NCI-H82 treated with DMSO at 0.1 percent for 48 hours (cell line): ENCODE measurements around the gene IGFALS.

Experiments used
- DNase-seq: peaks from one replicate; lab custom pipeline; 2025; ENCODE audit not compliant: unreplicated experiment; lab: John Stamatoyannopoulos, UW

Gene IGFALS

DNA sequence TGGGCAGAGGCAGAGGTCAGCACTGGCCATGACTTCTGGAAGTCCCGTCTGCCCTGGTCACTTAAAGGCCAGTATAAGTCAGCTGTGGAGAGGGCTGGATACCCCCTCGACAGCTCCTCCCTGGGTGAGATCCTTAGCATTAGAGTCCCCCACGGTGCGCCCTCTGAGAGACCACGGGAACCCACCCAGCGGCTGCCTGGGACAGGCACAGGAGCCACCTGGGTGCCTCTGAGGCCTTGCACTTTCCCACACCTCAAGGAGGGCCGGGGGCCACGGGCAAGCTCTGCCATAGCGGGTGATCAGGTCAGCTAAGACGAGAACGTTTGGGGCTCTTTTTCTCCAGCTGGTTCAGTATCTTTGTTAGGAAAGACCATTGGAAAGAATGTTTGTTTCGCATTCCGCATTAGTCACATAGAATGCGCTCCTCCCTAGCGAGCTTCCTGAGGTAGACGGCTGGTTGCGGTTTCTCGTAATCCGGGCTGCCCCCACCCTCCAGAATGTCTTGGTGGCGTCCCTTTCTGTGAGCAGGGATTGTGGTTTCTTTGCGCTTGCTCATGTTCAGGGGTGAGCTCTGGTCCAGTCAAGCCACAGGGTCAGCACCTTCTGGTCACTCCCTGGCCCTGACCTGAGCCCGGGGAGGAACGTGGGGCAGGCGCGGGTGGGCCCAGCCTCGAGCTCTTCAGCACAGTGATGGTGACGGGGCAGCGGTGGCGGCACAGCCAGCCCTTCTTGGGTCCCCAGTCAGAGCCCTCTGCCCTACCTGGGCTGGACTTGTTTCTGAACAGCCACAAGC is 47.4 kb downstream of the IGFALS start:
- no peak for DNase-seq

GRCh38 chr16:1745181-1745899 is 48.2 kb downstream of the IGFALS start:
- no peak for DNase-seq

DNA sequence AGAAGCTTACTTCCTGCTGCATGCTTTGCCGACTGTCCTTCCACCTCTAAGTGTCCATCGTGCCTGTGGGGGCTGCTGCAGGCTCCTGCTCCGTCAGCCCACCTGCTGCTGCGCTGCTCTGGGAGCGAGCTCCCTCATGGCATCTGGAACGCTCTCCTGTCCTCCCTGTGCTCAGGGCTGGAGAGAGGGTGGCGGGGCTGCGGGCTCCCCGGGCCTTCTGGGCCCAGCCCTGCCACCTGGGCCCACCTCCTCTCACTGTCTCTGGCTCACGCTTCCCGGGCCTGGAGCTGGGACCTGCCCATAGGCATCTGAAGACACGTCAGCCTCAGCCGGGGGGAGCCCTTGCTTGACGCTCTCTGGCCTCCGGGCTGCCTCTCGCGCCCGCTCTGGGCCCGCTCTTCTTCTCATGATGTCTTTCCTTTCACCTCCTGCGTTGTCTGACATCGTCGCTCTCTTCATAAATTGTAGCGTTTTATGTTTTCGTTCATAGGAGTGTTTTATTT is 49.1 kb downstream of the IGFALS start:
- DNase-seq = no peak

DNA sequence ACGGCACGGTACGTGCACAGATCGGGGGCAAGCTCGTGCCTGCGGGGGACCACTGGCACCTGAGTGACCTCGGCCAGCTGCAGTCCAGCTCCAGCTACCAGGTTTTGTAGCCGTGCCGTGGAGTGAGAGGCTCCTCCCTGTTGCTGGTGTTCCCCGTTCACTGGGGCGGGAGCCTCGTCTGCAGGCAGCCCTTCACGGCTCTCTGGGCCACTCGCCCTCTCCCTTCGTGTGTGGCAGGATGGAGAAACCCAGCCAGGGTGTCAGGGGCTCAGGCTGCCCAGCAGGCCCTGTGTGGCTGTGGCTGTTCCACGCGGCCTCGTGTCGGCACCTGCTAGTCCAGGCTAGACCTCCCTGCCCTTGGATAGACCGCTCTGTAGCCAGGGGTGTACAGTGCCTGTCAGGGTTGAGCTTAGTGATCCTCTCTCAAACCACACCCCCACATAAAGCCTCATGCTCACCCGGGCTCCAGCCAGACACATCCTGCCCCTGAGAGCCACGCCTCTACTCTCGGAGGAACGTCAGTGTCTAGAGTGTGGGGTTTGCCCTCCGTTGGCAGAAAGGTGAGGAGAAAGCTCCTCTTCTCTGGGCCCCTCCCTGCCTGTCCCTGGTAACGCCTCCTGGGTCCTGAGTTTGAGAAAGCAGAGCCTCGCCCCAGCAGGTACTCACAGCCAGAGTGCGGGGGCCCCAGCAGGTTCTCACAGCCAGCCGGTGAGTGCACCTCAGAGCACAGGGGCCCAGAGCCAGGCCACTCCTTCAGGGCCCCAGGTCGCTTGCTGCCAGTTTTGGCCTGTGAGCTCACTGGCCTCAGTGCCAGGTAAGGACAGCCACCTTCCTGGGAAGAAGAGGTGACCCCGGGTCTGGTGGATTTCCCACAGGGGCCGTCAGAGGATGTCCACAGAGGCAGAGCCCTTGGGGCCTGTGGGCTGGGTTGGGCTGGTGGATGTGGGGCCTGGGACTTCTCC is 49.8 kb downstream of the IGFALS start:
- DNase-seq = no peak

DNA sequence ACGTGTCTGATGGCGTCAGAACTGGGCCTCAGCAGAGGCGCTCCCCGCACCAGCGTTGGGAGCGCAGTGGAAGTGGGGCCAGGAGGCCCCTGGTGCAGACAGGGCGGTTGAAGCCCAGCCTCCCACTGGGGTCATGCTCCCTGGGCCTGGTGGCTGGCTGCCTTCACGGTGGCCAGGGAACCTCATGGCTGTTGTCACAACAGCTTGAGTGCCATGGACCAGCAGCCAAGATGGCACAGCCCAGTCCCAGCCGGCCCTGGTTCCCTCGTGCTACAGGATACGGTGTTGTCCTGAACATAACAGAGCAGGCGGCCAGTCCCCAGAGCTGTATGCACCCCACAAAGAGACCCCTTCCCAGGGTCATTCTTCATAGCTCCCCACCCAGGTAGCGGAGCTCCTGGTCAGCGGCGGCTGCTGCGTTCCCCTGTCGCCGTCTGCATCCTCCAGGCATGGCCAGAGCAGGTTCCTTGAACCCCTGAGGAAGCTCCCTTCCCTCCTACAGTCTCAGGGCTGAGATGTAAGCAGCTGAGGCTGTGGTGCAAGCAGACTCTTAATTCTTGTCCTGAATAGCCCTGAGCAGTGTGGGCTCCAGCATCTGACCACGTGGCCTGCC is 51.8 kb downstream of the IGFALS start:
- DNase-seq = no peak

DNA sequence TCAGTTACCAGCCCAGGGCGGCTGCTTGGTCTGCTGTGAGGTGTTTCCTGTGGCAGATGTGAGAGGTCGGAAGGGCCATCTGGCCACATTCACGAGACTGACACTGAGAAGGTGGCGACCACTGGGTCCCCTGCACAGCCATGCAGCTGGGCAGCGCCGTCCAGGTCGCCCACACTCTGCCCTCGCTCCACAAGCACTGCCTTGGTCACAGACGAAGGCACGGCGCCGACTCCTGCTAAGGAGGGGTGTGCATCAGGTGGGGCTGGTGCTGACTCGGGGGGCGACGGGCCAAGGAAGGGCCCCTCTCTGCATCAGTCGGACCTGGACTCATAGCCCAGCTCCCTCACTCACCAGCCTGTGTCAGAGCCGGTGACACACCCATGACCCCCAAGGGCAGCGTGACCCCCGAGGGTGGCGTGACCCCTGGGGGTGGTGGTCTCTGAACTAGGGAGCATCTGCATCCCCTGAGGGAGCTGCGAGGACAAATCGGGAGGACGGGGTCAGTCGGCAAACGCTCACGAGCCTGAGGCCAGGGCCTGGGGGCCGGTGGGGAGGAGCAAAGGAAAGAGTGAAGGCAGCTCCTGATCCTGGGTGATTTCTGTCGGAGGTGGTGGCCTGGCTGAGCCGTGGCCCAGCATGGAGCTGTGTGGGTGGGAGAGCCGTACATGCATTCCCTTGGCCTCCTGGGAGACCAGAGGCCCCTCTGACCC is 52.6 kb downstream of the IGFALS start:
- DNase-seq = no peak
